BJ (cell line): ENCODE results near the gene HOXB2. TPM values are rescaled to one million over a fixed set of nuclear protein-coding genes. Genes with fewer than 3 reads are reported as not detected.

Experiments used
- CTCF ChIA-PET: fragments of 350-600 bp; formaldehyde crosslinking; extraction: SDS; loops from one replicate; lab custom pipeline; 2021; ENCODE audit warnings: antibody characterized with exemption, inconsistent platforms; lab: Yijun Ruan, JAX
- POLR2A ChIA-PET: fragments of 300-600 bp; sonication (Branson Sonifier 250); formaldehyde crosslinking; extraction: SDS; loops from one replicate; lab custom pipeline; 2021; ENCODE audit warnings: antibody characterized with exemption; lab: Charles Lee
- DNase-seq: peaks from one replicate; pipeline ENCODE4 v3.0.0-alpha.2; 2011; ENCODE audit warnings: low read depth
- H3K27me3 ChIP-seq: 2 replicates; pipeline ENCODE4 v1.6.0; 2011; ENCODE audit warnings: low read length; ENCODE audit not compliant: control insufficient read depth, insufficient read depth
- H3K36me3 ChIP-seq: 2 replicates; pipeline ENCODE4 v1.5.1; 2011; ENCODE audit warnings: low read length; ENCODE audit not compliant: control insufficient read depth, insufficient read depth
- H3K4me3 ChIP-seq: 2 replicates; pipeline ENCODE4 v1.5.1; 2011; ENCODE audit warnings: low read depth, mild to moderate bottlenecking, control low read depth, low read length
- polyA plus RNA-seq: library from polyadenylated mRNA; depleted of rRNA; stranded (reverse); fragments of >200 nt; gene quantifications from 2 replicates; pipeline ENCODE4 v1.2.3, GENCODE V29; 2011
- TF ChIP-seq, protein P1 (sequence below): IDR thresholded peaks from 2 replicates; pipeline ENCODE4 v1.5.1; 2011; ENCODE audit warnings: low read depth, mild to moderate bottlenecking, control low read depth, inconsistent platforms, low read length, moderate library complexity; ENCODE audit not compliant: insufficient read depth

HOXB2 gene
- polyA plus RNA-seq, 1 experiment: 1.7 TPM

DNA sequence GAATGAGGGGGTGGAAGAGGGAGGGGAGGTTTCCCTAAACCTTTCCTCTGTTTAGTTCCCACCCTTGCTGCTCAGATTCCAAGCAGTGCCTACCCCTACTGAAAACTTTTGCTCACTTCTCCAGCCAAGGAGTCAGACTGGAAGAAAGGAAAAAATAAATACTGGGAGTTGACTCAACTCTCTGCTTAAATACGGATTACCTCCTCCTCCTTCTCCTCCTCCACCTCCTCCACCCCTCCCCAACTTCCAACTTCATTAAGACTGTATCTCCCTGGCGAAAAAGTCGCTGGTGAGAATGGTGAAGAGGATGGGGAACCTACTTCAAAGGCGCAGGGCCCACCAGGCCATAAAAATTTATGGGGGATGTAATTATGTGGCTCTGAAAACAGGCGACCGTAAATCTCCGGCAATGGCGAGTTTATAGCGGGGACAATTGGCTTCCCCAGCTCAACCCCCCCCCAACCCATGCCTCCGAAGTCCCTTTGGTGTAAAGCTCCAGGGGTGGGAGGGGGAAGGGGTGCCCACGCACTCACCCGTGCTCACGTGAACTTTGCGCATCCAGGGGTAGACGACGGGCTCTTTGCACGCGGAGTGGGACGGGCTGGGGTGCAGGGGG, 32.5 kb upstream of the HOXB2 start:
- ChIA-PET CTCF (no interaction called here), POLR2A (no interaction called here)
- no peaks in the 10 kb centered on the region for H3K36me3 ChIP-seq

DNA sequence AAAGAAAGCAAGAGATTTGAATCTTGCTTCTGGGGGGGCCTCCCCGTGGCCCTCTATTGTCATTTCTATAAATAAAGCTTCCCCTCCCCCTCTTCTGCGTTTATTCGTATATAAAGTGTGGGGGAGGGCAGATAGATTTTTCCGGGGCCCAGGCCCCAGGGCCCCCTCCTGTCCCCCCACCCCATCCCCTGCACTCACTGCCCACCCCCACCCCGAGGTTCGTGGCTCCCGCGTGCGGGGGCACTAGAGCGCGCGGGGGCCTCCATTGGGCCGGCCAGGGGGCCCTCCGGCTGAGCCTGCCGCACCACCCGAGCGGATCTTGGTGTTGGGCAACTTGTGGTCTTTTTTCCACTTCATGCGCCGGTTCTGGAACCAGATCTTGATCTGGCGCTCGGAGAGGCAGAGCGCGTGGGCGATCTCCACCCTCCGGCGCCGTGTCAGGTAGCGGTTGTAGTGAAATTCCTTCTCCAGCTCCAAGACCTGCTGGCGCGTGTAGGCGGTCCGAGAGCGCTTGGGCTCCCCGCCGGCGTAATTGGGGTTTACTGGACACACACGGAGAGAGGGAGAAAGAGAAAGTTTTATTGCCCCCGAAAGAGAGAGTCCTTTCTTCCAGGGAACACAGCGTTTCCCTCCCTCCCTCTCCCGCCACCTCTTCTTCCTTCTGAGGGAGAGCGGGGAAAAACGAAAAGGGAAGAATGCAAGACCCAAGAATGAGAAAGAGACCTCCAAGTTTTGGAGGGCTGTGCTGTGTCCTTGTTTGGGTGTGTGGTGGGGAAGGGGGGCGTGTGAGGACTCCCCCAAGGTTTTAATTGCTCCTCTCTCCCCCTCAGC, 31.8 kb upstream of the HOXB2 start:
- H3K4me3 ChIP-seq: no peak overlapping the region
- H3K27me3 ChIP-seq: peaks cover 73% of the 10 kb centered on the region
- ChIA-PET CTCF (no interaction called here), POLR2A (no interaction called here)
- no peaks in the 10 kb centered on the region for H3K36me3 ChIP-seq
- TF ChIP-seq, protein P1, sequence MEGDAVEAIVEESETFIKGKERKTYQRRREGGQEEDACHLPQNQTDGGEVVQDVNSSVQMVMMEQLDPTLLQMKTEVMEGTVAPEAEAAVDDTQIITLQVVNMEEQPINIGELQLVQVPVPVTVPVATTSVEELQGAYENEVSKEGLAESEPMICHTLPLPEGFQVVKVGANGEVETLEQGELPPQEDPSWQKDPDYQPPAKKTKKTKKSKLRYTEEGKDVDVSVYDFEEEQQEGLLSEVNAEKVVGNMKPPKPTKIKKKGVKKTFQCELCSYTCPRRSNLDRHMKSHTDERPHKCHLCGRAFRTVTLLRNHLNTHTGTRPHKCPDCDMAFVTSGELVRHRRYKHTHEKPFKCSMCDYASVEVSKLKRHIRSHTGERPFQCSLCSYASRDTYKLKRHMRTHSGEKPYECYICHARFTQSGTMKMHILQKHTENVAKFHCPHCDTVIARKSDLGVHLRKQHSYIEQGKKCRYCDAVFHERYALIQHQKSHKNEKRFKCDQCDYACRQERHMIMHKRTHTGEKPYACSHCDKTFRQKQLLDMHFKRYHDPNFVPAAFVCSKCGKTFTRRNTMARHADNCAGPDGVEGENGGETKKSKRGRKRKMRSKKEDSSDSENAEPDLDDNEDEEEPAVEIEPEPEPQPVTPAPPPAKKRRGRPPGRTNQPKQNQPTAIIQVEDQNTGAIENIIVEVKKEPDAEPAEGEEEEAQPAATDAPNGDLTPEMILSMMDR: no peak
- no peak for DNase-seq

More for the DNA sequence above, 32.5 kb upstream of the HOXB2 start:
- DNase-seq: no peak
- Histone ChIP-seq H3K4me3 (no peak overlapping the region), H3K27me3 (peaks cover 73% of the 10 kb centered on the region)
- TF ChIP-seq, protein P1: no peak

DNA sequence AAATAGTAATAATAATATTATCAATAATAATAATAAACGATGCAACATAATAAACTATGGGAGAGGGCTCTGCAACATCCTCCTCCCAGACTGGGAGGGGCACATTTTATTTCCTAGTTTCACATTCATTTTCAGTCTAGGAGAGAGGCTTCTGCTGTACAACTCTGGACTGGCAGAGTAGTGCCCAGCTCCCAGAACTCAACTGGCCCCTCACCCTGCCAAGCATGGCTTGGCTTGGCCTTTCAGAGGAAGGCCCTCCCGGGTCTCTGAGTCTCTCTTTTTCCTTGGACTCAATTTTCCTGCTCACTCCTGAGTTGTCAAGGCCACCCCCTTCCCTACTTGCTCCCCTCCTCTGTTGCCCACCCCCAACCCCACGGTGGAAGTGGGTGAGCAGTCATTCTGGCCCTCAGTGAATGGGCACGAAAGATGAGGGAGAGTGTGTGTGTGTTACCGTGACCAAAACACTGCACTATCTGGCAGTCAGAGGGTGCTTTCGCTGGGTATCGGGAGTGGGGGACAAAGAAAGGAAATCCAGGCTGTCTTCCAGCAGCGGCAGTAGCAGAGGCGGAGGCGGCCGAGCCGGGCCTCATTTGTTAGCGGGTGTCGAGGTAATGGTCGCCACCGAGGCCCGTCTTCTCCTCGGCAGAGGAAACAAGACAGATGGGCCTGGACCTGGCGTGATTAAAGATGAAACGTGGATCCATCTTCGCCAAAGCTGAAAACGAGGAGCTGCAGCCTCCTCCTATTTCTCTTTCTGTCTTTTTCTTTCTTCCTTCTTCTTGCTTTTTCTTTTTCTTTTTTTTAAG, 31.0 kb upstream of the HOXB2 start:
- POLR2A ChIA-PET: no interaction called here
- H3K4me3 ChIP-seq: no peak overlapping the region
- no peaks in the 10 kb centered on the region for H3K36me3 ChIP-seq
- CTCF ChIA-PET: no interaction called here
- no peak for DNase-seq
- H3K27me3 ChIP-seq: peaks cover 74% of the 10 kb centered on the region
- TF ChIP-seq, protein P1: no peak

DNA sequence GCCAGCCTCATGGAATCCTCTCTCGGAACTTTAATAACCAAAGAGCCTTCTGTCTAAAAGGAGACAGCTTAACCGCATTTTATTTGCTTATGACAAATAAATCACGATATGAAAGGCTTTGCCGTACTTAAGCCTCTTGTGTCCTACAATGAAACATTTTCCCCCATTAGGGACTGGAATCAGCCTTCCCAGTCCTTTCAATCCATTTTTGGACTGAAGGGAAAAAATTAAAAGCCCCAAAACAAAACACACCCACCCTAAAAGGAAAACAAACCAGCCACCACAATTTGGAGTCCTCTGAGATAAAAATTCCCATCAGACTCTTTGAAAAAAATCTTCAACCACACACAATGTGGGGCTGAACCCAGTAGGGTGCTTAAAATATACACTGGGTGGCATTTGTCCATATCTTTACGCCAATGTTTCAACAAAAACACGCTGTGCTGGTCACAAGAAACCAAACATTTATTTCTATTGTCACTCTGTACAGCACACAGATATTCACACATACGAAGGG, 30.2 kb upstream of the HOXB2 start:
- no peaks in the 10 kb centered on the region for H3K36me3 ChIP-seq
- ChIA-PET CTCF (interaction anchor here (1.0 kb wide), 1 partner anchor 239 kb away, joined by 3 read pairs; no protein-coding TSS in a partner anchor), POLR2A (interaction anchor here (0.6 kb wide), 1 partner anchor 41 kb away, joined by 7 read pairs; no protein-coding TSS in a partner anchor)
- peaks cover 78% of the 10 kb centered on the region for H3K27me3 ChIP-seq
- DNase-seq: no peak
- TF ChIP-seq, protein P1: no peak
- no peak overlapping the region for H3K4me3 ChIP-seq
